ENCODE data around the gene KIFBP. TPM values are rescaled to one million over a fixed set of nuclear protein-coding genes. Genes with fewer than 3 reads are reported as not detected.

Gene KIFBP
- total RNA-seq, 2 donors from 2014 or later, result 22.1 to 28.6 TPM

GRCh38 chr10:69052736-69053135 is 64.1 kb downstream of the KIFBP start:
- H3K4me1 ChIP-seq, result no peaks in the 10 kb centered on the region
- H3K4me3 ChIP-seq, result no peak overlapping the region
- H3K27ac ChIP-seq, result no peak overlapping the region
- no peak overlapping the region for H3K9ac ChIP-seq (ENCODE audit: low read depth in 2 of 2, low read length in 2 of 2)
- no peak for TF ChIP-seq CTCF (IDR thresholded peaks at IDR 0.05)
- H3K36me3 ChIP-seq, result no peaks in the 10 kb centered on the region
- H3K9me3 ChIP-seq, result no peaks in the 10 kb centered on the region
- no peaks in the 10 kb centered on the region for H3K27me3 ChIP-seq
- intact Hi-C loops (cut with DNase I), result no loop called here
- no peak for DNase-seq

GRCh38 chr10:69055241-69055640 is 66.6 kb downstream of the KIFBP start:
- Histone ChIP-seq H3K9me3 (no peaks in the 10 kb centered on the region), H3K9ac (ENCODE audit: low read depth in 2 of 2, low read length in 2 of 2) (no peak overlapping the region), H3K4me1 (no peaks in the 10 kb centered on the region), H3K27ac (no peak overlapping the region), H3K4me3 (no peak overlapping the region), H3K36me3 (no peaks in the 10 kb centered on the region), H3K27me3 (no peaks in the 10 kb centered on the region)
- intact Hi-C loops (cut with DNase I), result no loop called here
- DNase-seq, result no peak
- no peak for TF ChIP-seq CTCF (IDR thresholded peaks at IDR 0.05)

- H3K27me3 ChIP-seq, result no peaks in the 10 kb centered on the region
- no peak for TF ChIP-seq CTCF (IDR thresholded peaks at IDR 0.05)
- intact Hi-C loops (cut with DNase I), result no loop called here
Observed at GRCh38 chr10:69056129-69056528, 67.5 kb downstream of the KIFBP start.

GRCh38 chr10:69056536-69057260 is 68.1 kb downstream of the KIFBP start:
- peak overlapping the region; percentile 12 to 13 for H3K9ac ChIP-seq (ENCODE audit: low read depth in 2 of 2, low read length in 2 of 2)
- H3K27ac ChIP-seq, result peak overlapping the region; percentile 29
- H3K4me3 ChIP-seq, result no peak overlapping the region
- H3K9me3 ChIP-seq, result no peaks in the 10 kb centered on the region
- DNase-seq, result no peak
- intact Hi-C loops (cut with DNase I), result no loop called here
- no peaks in the 10 kb centered on the region for H3K36me3 ChIP-seq
- no peak for TF ChIP-seq CTCF (IDR thresholded peaks at IDR 0.05)
- H3K4me1 ChIP-seq, result peaks cover 5% of the 10 kb centered on the region
- no peaks in the 10 kb centered on the region for H3K27me3 ChIP-seq

More at GRCh38 chr10:69056129-69056528, 67.5 kb downstream of the KIFBP start:
- peak overlapping the region; percentile 12 to 13 for H3K9ac ChIP-seq (ENCODE audit: low read depth in 2 of 2, low read length in 2 of 2)
- no peaks in the 10 kb centered on the region for H3K9me3 ChIP-seq
- peak overlapping the region; percentile 17 for H3K27ac ChIP-seq
- no peak for DNase-seq
- H3K4me3 ChIP-seq, result no peak overlapping the region
- peaks cover 3% of the 10 kb centered on the region for H3K4me1 ChIP-seq
- H3K36me3 ChIP-seq, result no peaks in the 10 kb centered on the region

- Histone ChIP-seq H3K9ac (ENCODE audit: low read depth in 2 of 2, low read length in 2 of 2) (peak overlapping the region in 1 of 2 donors; percentile 51), H3K4me3 (no peak overlapping the region), H3K27ac (peak overlapping the region; percentile 63), H3K4me1 (peaks cover 9% of the 10 kb centered on the region), H3K9me3 (no peaks in the 10 kb centered on the region), H3K27me3 (no peaks in the 10 kb centered on the region), H3K36me3 (no peaks in the 10 kb centered on the region)
- intact Hi-C loops (cut with DNase I), result no loop called here
- no peak for DNase-seq
- no peak for TF ChIP-seq CTCF (IDR thresholded peaks at IDR 0.05)
Observed at GRCh38 chr10:69057261-69057950, 68.8 kb downstream of the KIFBP start.
